IPS DF 6.9 (cell line): ENCODE measurements around the gene ATF6B.

ENCODE experiments used
- DNase-seq: peaks from one replicate; pipeline ENCODE4 v3.0.0-alpha.2; 2013; ENCODE audit warnings: low read depth, low spot score
- H3K27ac ChIP-seq: one replicate; pipeline ENCODE4 v1.5.1; 2013; ENCODE audit warnings: low read length, control low read depth
- H3K27me3 ChIP-seq: 2 replicates; pipeline ENCODE4 v1.6.1; 2013; ENCODE audit warnings: mild to moderate bottlenecking, low read length; ENCODE audit not compliant: control insufficient read depth, insufficient read depth
- H3K36me3 ChIP-seq: 2 replicates; pipeline ENCODE4 v1.6.1; 2013; ENCODE audit warnings: low read length; ENCODE audit not compliant: control insufficient read depth, insufficient read depth
- H3K4me1 ChIP-seq: 2 replicates; pipeline ENCODE4 v1.6.1; 2013; ENCODE audit warnings: low read length; ENCODE audit not compliant: control insufficient read depth, insufficient read depth
- H3K4me3 ChIP-seq: 2 replicates; pipeline ENCODE4 v1.5.1; 2013; ENCODE audit warnings: mild to moderate bottlenecking, low read length
- H3K9me3 ChIP-seq: 2 replicates; pipeline ENCODE4 v1.6.1; 2013; ENCODE audit warnings: low read length, inconsistent platforms; ENCODE audit not compliant: control insufficient read depth, insufficient read depth
- WGBS: extraction: QIAGEN DNeasy Blood & Tissue Kit; methylation state at CpG from one replicate; pipeline ENCODE4 v1.1.7; 2013; ENCODE audit warnings: mixed read lengths, missing lambda C conversion rate; ENCODE audit not compliant: insufficient read length, insufficient coverage; 5-methylcytosine and 5-hydroxymethylcytosine counted together

ATF6B gene

GRCh38 chr6:32114796-32115195 lies 13.2 kb downstream of the ATF6B start:
- Histone ChIP-seq H3K4me1 (no peaks in the 10 kb centered on the region), H3K27ac (no peak overlapping the region), H3K4me3 (no peak overlapping the region), H3K9me3 (no peaks in the 10 kb centered on the region), H3K27me3 (no peaks in the 10 kb centered on the region), H3K36me3 (peaks cover 9% of the 10 kb centered on the region; the same call in 1 of the 2 replicates)
- WGBS: no CpG with 5 or more reads among the region's 8 CpGs
- DNase-seq: no peak

- no peak for DNase-seq
- Histone ChIP-seq H3K4me1 (peaks cover 2% of the 10 kb centered on the region; the same call in 1 of the 2 replicates), H3K27ac (no peak overlapping the region), H3K27me3 (no peaks in the 10 kb centered on the region), H3K36me3 (peaks cover 9% of the 10 kb centered on the region; the same call in 1 of the 2 replicates), H3K4me3 (no peak overlapping the region), H3K9me3 (no peaks in the 10 kb centered on the region)
- WGBS: no CpG with 5 or more reads among the region's 9 CpGs
These were observed 14.4 kb downstream of the ATF6B start for GRCh38 chr6:32113386-32114352.

GRCh38 chr6:32112431-32112980 lies 15.5 kb downstream of the ATF6B start:
- Histone ChIP-seq H3K27me3 (no peaks in the 10 kb centered on the region), H3K9me3 (no peaks in the 10 kb centered on the region), H3K4me3 (no peak overlapping the region), H3K27ac (no peak overlapping the region), H3K36me3 (peaks cover 6% of the 10 kb centered on the region; the same call in 1 of the 2 replicates), H3K4me1 (peaks cover 2% of the 10 kb centered on the region; the same call in 1 of the 2 replicates)
- DNase-seq: no peak
- WGBS: no CpG with 5 or more reads among the region's 9 CpGs

GRCh38 chr6:32111424-32112066 lies 16.5 kb downstream of the ATF6B start:
- DNase-seq: no peak
- Histone ChIP-seq H3K9me3 (no peaks in the 10 kb centered on the region), H3K27ac (no peak overlapping the region), H3K4me1 (peaks cover 2% of the 10 kb centered on the region; the same call in 1 of the 2 replicates), H3K36me3 (peaks cover 6% of the 10 kb centered on the region; the same call in 1 of the 2 replicates), H3K4me3 (no peak overlapping the region), H3K27me3 (no peaks in the 10 kb centered on the region)
- WGBS: no CpG with 5 or more reads among the region's 7 CpGs

GRCh38 chr6:32110632-32111031 lies 17.4 kb downstream of the ATF6B start:
- Histone ChIP-seq H3K4me1 (peaks cover 2% of the 10 kb centered on the region; the same call in 1 of the 2 replicates), H3K9me3 (no peaks in the 10 kb centered on the region), H3K4me3 (no peak overlapping the region), H3K27me3 (no peaks in the 10 kb centered on the region), H3K27ac (no peak overlapping the region), H3K36me3 (peaks cover 4% of the 10 kb centered on the region; the same call in 1 of the 2 replicates)
- DNase-seq: no peak
- WGBS: no CpG with 5 or more reads among the region's 7 CpGs

GRCh38 chr6:32109765-32110160 lies 18.3 kb downstream of the ATF6B start:
- peaks cover under 1% of the 10 kb centered on the region; the same call in 1 of the 2 replicates for H3K36me3 ChIP-seq
- no peak for DNase-seq
- no peaks in the 10 kb centered on the region for H3K9me3 ChIP-seq
- H3K27ac ChIP-seq: no peak overlapping the region
- no CpG with 5 or more reads among the region's 6 CpGs for WGBS
- H3K4me1 ChIP-seq: peaks cover 2% of the 10 kb centered on the region; the same call in 1 of the 2 replicates
- H3K27me3 ChIP-seq: no peaks in the 10 kb centered on the region
- no peak overlapping the region for H3K4me3 ChIP-seq

- no CpG with 5 or more reads among the region's 12 CpGs for WGBS
- Histone ChIP-seq H3K9me3 (no peaks in the 10 kb centered on the region), H3K4me1 (peaks cover 2% of the 10 kb centered on the region; the same call in 1 of the 2 replicates), H3K36me3 (no peaks in the 10 kb centered on the region), H3K27ac (no peak within 1 kb of the TSS), H3K4me3 (no peak within 1 kb of the TSS), H3K27me3 (0 out of 2 replicates have a peak, but pooled peaks cover under 1% of the 10 kb centered on the region)
- DNase-seq: no peak
These were observed 18.8 kb downstream of the ATF6B start, which contains the start of gene TNXB for GRCh38 chr6:32109114-32109764. TSS of gene TNXB (minus strand) at chr6:32109338. CDS start at chr6:32098198, 11,140 bp downstream.

GRCh38 chr6:32108727-32109113 lies 19.3 kb downstream of the ATF6B start:
- Histone ChIP-seq H3K27me3 (0 out of 2 replicates have a peak, but pooled peaks cover 1% of the 10 kb centered on the region), H3K4me3 (no peak overlapping the region), H3K9me3 (no peaks in the 10 kb centered on the region), H3K27ac (no peak overlapping the region), H3K36me3 (no peaks in the 10 kb centered on the region), H3K4me1 (peaks cover 2% of the 10 kb centered on the region; the same call in 1 of the 2 replicates)
- WGBS: no CpG with 5 or more reads among the region's 6 CpGs
- no peak for DNase-seq

- peaks cover 2% of the 10 kb centered on the region; the same call in 1 of the 2 replicates for H3K4me1 ChIP-seq
- H3K9me3 ChIP-seq: no peaks in the 10 kb centered on the region
- no peak overlapping the region for H3K4me3 ChIP-seq
- H3K36me3 ChIP-seq: no peaks in the 10 kb centered on the region
- no CpG with 5 or more reads among the region's 15 CpGs for WGBS
- H3K27ac ChIP-seq: no peak overlapping the region
- no peak for DNase-seq
- 0 out of 2 replicates have a peak, but pooled peaks cover 1% of the 10 kb centered on the region for H3K27me3 ChIP-seq
These were observed 19.9 kb downstream of the ATF6B start for GRCh38 chr6:32108094-32108627.
